SK-N-SH treated with all-trans-retinoic acid at 6 μM for 48 hours (cell line): ENCODE results near the gene NAA50.

Experiments used
- ARNTL ChIP-seq: fragments of 450-650 bp; formaldehyde crosslinking; IDR thresholded peaks from 2 replicates; pipeline ENCODE4 v1.5.0; 2020; ENCODE audit warnings: low read depth, mild to moderate bottlenecking, moderate library complexity, borderline replicate concordance
- OSR1 ChIP-seq: fragments of 250-450 bp; sonication (Bioruptor Pico); IDR thresholded peaks from 2 replicates; pipeline ENCODE4 v1.8.0; 2022; ENCODE audit warnings: moderate library complexity, mild to moderate bottlenecking, inconsistent platforms
- PATZ1 ChIP-seq: fragments of 250-450 bp; sonication (Bioruptor Pico); IDR thresholded peaks from 2 replicates; pipeline ENCODE4 v1.8.0; 2020; ENCODE audit warnings: mild to moderate bottlenecking, moderate library complexity, borderline replicate concordance
- RARB ChIP-seq: fragments of 250-450 bp; sonication (Bioruptor Pico); IDR thresholded peaks from 2 replicates; pipeline ENCODE4 v1.8.0; 2021; ENCODE audit warnings: mild to moderate bottlenecking, moderate library complexity
- ZC3H10 ChIP-seq: fragments of 250-450 bp; sonication (Bioruptor Pico); IDR thresholded peaks from 2 replicates; pipeline ENCODE4 v1.5.1; 2021; ENCODE audit warnings: mild to moderate bottlenecking, moderate library complexity
- ZFP3 ChIP-seq: fragments of 250-450 bp; sonication (Bioruptor Pico); IDR thresholded peaks from 2 replicates; pipeline ENCODE4 v1.5.0; 2020; ENCODE audit warnings: mild to moderate bottlenecking, moderate library complexity
- ZFP30 ChIP-seq: fragments of 450-650 bp; formaldehyde crosslinking; IDR thresholded peaks from 2 replicates; pipeline ENCODE4 v1.5.0; 2022; ENCODE audit warnings: mild to moderate bottlenecking, moderate library complexity
- ZNF8 ChIP-seq: fragments of 450-650 bp; formaldehyde crosslinking; IDR thresholded peaks from 2 replicates; pipeline ENCODE4 v1.5.0; 2020; ENCODE audit warnings: mild to moderate bottlenecking, moderate library complexity
- TF ChIP-seq, protein P1 (sequence below): fragments of 250-450 bp; sonication (Bioruptor Pico); IDR thresholded peaks from 2 replicates; pipeline ENCODE4 v1.8.0; 2021; ENCODE audit warnings: low read depth, mild to moderate bottlenecking, moderate library complexity, borderline replicate concordance

DNA sequence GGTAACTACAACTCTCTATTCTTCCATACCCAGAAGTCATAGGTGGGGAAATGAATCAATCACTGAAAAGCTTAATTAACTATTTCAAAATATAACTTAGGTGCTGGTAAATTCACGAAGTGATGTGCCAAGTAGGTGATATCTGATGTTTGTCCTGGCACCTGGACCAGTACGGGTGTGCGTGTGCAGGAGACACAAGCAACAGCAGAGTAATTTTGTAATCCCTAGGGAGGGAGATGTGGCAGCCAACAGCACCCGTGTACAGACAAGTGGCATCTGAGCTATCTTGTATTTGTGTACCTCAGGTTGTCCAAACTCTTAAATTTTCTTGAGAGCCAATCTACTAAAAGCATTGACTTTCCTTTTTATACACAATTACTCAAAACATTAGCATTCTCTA lies 72.5 kb downstream of the NAA50 start:
- TF ChIP-seq ARNTL (CRISPR knock-in tag), result no peak
- TF ChIP-seq, protein P1, sequence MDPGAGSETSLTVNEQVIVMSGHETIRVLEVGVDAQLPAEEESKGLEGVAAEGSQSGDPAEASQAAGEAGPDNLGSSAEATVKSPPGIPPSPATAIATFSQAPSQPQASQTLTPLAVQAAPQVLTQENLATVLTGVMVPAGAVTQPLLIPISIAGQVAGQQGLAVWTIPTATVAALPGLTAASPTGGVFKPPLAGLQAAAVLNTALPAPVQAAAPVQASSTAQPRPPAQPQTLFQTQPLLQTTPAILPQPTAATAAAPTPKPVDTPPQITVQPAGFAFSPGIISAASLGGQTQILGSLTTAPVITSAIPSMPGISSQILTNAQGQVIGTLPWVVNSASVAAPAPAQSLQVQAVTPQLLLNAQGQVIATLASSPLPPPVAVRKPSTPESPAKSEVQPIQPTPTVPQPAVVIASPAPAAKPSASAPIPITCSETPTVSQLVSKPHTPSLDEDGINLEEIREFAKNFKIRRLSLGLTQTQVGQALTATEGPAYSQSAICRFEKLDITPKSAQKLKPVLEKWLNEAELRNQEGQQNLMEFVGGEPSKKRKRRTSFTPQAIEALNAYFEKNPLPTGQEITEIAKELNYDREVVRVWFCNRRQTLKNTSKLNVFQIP (CRISPR knock-in tag), result no peak
- no peak for TF ChIP-seq RARB
- TF ChIP-seq ZC3H10, result no peak
- no peak for TF ChIP-seq OSR1
- no peak for TF ChIP-seq ZFP30 (CRISPR knock-in tag)
- TF ChIP-seq PATZ1 (CRISPR knock-in tag), result no peak
- TF ChIP-seq ZFP3 (CRISPR knock-in tag), result no peak
- TF ChIP-seq ZNF8, result no peak
